OCI-LY1 (cell line): ENCODE measurements around the gene SFT2D3.

ENCODE experiments used
- H2AFZ ChIP-seq: fragments of 200-600 bp; sonication (generic), shearing (Covaris generic); 2 replicates; pipeline ENCODE4 v1.6.0; 2014; ENCODE audit warnings: antibody characterized with exemption, mild to moderate bottlenecking, low read length
- H3F3A ChIP-seq: fragments of 200-600 bp; sonication (generic), shearing (Covaris generic); 2 replicates; pipeline ENCODE4 v1.6.0; 2014; ENCODE audit warnings: mild to moderate bottlenecking, antibody characterized with exemption, low read length, moderate library complexity; ENCODE audit not compliant: insufficient read depth
- H3K27ac ChIP-seq: fragments of 200-600 bp; sonication (generic); 2 replicates; pipeline ENCODE4 v1.5.1; 2014; ENCODE audit warnings: low read length, mixed run types, mild to moderate bottlenecking, low read depth; ENCODE audit not compliant: poor library complexity, severe bottlenecking
- H3K27me3 ChIP-seq: fragments of 200-600 bp; sonication (generic); 2 replicates; pipeline ENCODE4 v1.6.0; 2014; ENCODE audit warnings: antibody characterized with exemption, mild to moderate bottlenecking, low read length, moderate library complexity; ENCODE audit not compliant: insufficient read depth
- H3K36me3 ChIP-seq: fragments of 200-600 bp; sonication (generic); 2 replicates; pipeline ENCODE4 v1.6.1; 2014; ENCODE audit warnings: mild to moderate bottlenecking, antibody characterized with exemption, low read length, moderate library complexity, mixed read lengths; ENCODE audit not compliant: insufficient read depth
- H3K4me1 ChIP-seq: fragments of 200-600 bp; sonication (generic); 2 replicates; pipeline ENCODE4 v1.5.1; 2014; ENCODE audit warnings: mild to moderate bottlenecking, low read length, moderate library complexity; ENCODE audit not compliant: insufficient read depth, severe bottlenecking
- H3K4me2 ChIP-seq: fragments of 200-600 bp; sonication (generic), shearing (Covaris generic); 2 replicates; pipeline ENCODE4 v1.6.1; 2014; ENCODE audit warnings: low read length
- H3K4me3 ChIP-seq: fragments of 200-600 bp; sonication (generic); 2 replicates; pipeline ENCODE4 v1.5.1; 2014; ENCODE audit warnings: low read length, low read depth, mild to moderate bottlenecking, mixed read lengths; ENCODE audit not compliant: poor library complexity, severe bottlenecking
- H3K79me2 ChIP-seq: fragments of 200-600 bp; shearing (Covaris generic); 2 replicates; pipeline ENCODE4 v1.6.1; 2016; ENCODE audit warnings: mixed run types, low read length, mixed read lengths; ENCODE audit not compliant: insufficient read depth
- H3K9ac ChIP-seq: fragments of 200-600 bp; sonication (generic), shearing (Covaris generic); 2 replicates; pipeline ENCODE4 v1.6.1; 2014; ENCODE audit warnings: mild to moderate bottlenecking, low read length, mixed read lengths
- H3K9me2 ChIP-seq: fragments of 200-600 bp; sonication (generic), shearing (Covaris generic); 2 replicates; pipeline ENCODE4 v1.6.1; 2014; ENCODE audit warnings: low read depth, mild to moderate bottlenecking, low read length, mixed read lengths
- H3K9me3 ChIP-seq: fragments of 200-600 bp; shearing (Covaris generic); 2 replicates; pipeline ENCODE4 v1.6.1; 2014; ENCODE audit warnings: low read length, mixed read lengths
- H4K20me1 ChIP-seq: fragments of 200-600 bp; sonication (generic), shearing (Covaris generic); 2 replicates; pipeline ENCODE4 v1.6.0; 2016; ENCODE audit warnings: mild to moderate bottlenecking, low read length; ENCODE audit not compliant: insufficient read depth
- CTCF ChIP-seq: fragments of 200-600 bp; sonication (generic), shearing (Covaris generic); IDR thresholded peaks from 2 replicates; pipeline ENCODE4 v1.5.1; 2017; ENCODE audit warnings: mild to moderate bottlenecking, antibody characterized with exemption, low read length, moderate library complexity, mixed read lengths
- EZH2 ChIP-seq: fragments of 200-600 bp; sonication (generic), shearing (Covaris generic); IDR thresholded peaks from 2 replicates; pipeline ENCODE4 v1.8.0; 2017; ENCODE audit warnings: borderline replicate concordance, mixed run types, mild to moderate bottlenecking, antibody characterized with exemption, low read length, moderate library complexity, mixed read lengths

The SFT2D3 gene

GRCh38 chr2:127681976-127682857 is 19.1 kb upstream of the SFT2D3 start:
- no peak overlapping the region for H2AFZ ChIP-seq
- H3K27ac ChIP-seq = no peak overlapping the region
- H3K4me2 ChIP-seq = no peak overlapping the region

GRCh38 chr2:127683056-127683455 is 18.2 kb upstream of the SFT2D3 start:
- Histone ChIP-seq H2AFZ (no peak overlapping the region), H3K79me2 (no peaks in the 10 kb centered on the region), H3K27me3 (0 out of 2 replicates have a peak, but pooled peaks cover 4% of the 10 kb centered on the region), H3K9ac (no peak overlapping the region), H3F3A (no peaks in the 10 kb centered on the region), H3K4me2 (no peak overlapping the region), H3K4me3 (no peak overlapping the region), H3K27ac (no peak overlapping the region), H4K20me1 (no peaks in the 10 kb centered on the region), H3K36me3 (no peaks in the 10 kb centered on the region), H3K9me2 (no peaks in the 10 kb centered on the region), H3K4me1 (no peaks in the 10 kb centered on the region), H3K9me3 (no peaks in the 10 kb centered on the region)
- no peak for TF ChIP-seq EZH2
- no peak for TF ChIP-seq CTCF

More at GRCh38 chr2:127681976-127682857, 19.1 kb upstream of the SFT2D3 start:
- no peaks in the 10 kb centered on the region for H3K9me3 ChIP-seq
- H3K79me2 ChIP-seq = no peaks in the 10 kb centered on the region
- H3F3A ChIP-seq = no peaks in the 10 kb centered on the region
- no peaks in the 10 kb centered on the region for H4K20me1 ChIP-seq
- H3K9ac ChIP-seq = no peak overlapping the region
- H3K4me1 ChIP-seq = no peaks in the 10 kb centered on the region
- 0 out of 2 replicates have a peak, but pooled peaks cover 4% of the 10 kb centered on the region for H3K27me3 ChIP-seq
- TF ChIP-seq EZH2 = no peak
- H3K9me2 ChIP-seq = no peaks in the 10 kb centered on the region
- H3K4me3 ChIP-seq = no peak overlapping the region
- H3K36me3 ChIP-seq = no peaks in the 10 kb centered on the region

DNA sequence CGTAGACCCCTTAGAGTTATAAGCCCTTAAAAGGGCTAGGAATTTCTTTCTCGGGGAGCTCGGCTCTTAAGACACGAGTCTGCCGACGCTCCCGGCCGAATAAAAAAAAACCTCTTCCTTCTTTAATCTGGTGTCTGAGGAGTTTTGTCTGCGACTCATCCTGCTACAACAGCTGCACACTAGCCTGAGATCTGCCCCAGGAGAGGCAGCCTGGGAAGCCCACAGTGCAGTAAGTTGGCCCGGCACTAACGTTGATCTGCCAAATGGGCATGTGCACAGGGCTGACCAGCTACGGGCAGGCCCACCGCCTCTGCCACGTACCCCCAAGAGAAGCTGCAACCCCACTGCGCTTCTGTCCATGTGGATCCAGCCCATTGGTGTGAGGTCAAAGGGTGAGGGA is 17.5 kb upstream of the SFT2D3 start:
- Histone ChIP-seq H3K9me3 (peaks cover 4% of the 10 kb centered on the region; the same call in 1 of the 2 replicates), H3K4me3 (no peak overlapping the region), H3K79me2 (no peaks in the 10 kb centered on the region), H4K20me1 (no peaks in the 10 kb centered on the region), H3K27me3 (0 out of 2 replicates have a peak, but pooled peaks cover 4% of the 10 kb centered on the region), H3K4me1 (no peaks in the 10 kb centered on the region), H3K27ac (no peak overlapping the region), H3K36me3 (no peaks in the 10 kb centered on the region), H3K9me2 (no peaks in the 10 kb centered on the region), H3F3A (no peaks in the 10 kb centered on the region), H3K9ac (no peak overlapping the region), H3K4me2 (no peak overlapping the region), H2AFZ (no peak overlapping the region)
- TF ChIP-seq EZH2 = no peak
- TF ChIP-seq CTCF = no peak
